ENCODE measurements around the gene SLC26A11.

The SLC26A11 gene

DNA sequence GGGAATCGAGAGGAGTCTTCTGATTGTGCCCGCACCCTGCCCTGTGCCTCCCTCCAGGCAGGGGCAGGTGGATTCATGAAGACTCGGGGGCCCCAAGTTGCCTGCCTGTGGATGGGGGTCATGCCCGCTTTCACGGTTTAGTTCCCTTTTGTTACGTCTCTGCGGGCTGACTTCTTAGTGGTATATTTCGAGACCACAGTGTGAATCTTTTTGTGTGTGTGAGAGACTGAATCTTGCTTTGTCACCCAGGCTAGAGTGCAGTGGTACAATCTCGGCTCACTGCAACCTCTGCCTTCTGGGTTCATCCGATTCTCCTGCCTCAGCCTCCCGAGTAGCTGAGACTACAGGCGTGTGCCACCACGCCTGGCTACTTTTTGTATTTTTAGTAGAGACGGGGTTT, 22.3 kb downstream of the SLC26A11 start:
- TF ChIP-seq, protein P1, sequence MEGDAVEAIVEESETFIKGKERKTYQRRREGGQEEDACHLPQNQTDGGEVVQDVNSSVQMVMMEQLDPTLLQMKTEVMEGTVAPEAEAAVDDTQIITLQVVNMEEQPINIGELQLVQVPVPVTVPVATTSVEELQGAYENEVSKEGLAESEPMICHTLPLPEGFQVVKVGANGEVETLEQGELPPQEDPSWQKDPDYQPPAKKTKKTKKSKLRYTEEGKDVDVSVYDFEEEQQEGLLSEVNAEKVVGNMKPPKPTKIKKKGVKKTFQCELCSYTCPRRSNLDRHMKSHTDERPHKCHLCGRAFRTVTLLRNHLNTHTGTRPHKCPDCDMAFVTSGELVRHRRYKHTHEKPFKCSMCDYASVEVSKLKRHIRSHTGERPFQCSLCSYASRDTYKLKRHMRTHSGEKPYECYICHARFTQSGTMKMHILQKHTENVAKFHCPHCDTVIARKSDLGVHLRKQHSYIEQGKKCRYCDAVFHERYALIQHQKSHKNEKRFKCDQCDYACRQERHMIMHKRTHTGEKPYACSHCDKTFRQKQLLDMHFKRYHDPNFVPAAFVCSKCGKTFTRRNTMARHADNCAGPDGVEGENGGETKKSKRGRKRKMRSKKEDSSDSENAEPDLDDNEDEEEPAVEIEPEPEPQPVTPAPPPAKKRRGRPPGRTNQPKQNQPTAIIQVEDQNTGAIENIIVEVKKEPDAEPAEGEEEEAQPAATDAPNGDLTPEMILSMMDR (IDR thresholded peaks at IDR 0.05): no peak

DNA sequence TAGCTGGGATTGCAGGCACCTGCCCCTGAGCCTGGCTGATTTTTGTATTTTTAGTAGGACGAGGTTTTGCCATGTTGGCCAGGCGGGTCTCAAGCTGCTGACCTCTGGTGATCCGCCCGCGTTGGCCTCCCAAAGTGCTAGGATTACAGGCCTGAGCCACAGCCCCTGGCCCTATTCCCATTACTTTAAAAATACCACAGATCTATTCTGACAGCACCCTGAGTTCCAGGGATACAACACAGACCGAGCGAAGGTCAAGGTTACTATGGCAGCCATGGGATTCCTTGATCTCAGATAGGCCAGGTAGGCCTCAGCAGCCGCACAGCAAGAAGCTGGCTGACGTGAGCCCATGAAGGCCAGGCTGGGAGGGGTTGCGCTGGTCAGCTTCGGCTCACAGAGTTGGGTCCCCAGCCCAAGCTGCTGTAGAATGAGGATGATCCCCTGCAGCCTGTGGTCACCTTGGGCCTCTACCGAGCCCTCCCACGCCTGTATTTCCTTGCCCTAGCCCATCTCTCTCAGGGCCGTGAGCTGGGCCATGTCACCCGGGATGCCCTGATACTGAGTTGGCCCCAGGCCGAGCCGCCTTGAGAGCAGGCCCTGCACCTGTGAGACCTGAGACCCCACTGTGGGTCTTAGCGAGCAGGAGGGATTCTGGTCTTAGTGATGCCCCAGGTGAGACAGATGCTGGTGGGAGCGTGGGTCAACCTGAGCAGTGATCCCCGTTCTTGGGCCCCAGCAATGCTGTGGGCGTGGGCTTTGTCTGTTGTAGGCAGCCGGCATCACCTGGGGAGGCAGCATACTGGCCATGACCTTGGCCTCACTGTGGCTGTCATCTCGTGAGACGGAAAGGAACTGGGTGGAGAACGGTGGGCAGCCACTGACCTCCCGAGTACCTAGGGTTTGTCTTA, 23.6 kb downstream of the SLC26A11 start:
- TF ChIP-seq, protein P1 (IDR thresholded peaks at IDR 0.05): no peak

DNA sequence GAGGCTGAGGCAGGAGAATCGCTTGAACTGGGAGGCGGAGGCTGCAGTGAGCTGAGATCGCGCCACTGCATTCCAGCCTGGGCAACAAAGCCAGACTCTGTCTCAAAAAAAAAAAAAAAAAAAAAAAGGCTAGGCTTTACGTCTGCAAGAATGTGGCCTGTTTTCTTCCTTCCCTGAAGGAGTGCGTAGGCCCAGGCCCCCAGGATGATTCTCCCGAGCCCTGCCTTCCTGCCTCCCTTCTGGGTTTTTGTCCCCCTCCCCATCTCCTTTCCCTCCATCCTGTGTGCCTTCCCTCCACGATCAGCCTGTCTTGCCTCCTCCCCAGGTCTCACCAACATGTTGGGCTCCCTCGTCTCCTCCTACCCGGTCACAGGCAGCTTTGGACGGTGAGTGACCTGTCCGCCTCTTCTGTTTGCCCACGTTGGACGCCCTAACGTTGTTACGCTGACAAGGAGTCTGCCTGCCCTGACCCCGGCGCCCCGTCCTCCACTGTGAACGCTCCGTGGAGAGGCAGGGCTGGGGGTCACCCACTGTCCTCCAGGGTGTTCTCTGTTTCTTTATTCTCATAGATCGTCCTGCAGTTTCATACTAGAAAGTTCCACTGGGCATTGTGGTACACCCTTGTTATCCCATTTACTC, 24.8 kb downstream of the SLC26A11 start:
- TF ChIP-seq, protein P1 (IDR thresholded peaks at IDR 0.05): no peak

DNA sequence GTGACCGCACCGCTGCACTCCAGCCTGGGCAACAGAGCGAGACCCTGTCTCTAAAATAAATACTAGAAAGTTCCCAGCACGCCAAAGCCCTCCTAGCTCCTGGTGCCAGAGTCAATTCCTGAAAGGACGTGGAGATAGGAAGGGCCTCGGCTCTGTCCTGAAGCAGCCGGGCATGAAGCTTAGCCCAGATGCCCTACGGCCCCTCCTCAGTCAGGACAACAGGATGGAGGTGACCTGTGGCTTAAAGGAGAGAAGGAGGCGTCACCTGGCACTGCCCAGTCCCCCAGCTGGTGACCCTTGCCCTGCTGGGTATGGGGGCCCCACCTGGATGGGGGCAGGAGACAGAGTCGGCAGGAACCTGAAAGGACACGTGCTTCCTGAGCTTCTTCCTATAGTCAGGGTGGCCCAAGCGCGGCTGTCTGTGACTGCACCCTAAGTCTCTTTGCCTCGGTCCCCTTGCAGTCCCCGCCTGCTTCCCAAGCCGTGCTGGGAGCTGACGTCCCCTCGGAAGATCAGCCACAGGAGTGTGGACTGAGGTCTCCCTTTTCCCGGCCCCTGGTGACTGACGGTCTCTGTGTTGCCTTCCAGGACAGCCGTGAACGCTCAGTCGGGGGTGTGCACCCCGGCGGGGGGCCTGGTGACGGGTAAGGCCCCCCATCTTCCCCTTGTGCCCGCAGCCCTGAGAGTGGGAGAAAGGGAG, 25.5 kb downstream of the SLC26A11 start:
- TF ChIP-seq, protein P1 (IDR thresholded peaks at IDR 0.05): no peak

DNA sequence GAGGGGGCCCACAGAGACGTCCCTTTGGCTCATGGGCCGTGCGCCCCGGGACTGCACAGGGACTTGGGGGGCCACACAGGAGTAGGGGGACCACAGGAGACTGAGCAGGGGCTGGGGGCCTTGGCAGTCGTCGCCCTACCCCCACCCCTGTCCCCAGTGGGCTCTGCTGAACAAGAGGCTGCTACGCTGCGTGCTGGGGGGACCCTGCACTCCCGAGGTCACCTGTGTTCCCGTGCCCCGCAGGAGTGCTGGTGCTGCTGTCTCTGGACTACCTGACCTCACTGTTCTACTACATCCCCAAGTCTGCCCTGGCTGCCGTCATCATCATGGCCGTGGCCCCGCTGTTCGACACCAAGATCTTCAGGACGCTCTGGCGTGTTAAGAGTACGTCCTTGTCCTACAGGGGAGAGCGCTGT, 26.0 kb downstream of the SLC26A11 start:
- TF ChIP-seq, protein P1 (IDR thresholded peaks at IDR 0.05): no peak

DNA sequence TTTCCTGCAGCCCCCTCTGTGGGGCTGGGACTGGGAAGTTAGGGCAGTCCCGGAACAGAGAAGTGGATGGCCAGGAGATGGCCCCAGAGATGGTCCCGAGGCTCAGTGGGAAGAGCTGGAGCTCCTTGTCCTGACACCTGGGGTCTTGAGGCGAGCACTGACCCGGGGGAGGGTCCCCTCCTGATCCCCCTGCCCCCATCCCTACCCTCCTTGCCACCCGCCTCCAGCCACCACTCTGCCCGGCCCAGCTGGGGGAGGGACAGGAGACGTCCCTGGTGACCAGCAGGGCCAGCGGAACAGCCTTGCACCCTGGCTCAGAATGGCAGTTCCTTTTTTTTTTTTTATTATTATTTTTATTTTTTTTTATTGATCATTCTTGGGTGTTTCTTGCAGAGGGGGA, 26.5 kb downstream of the SLC26A11 start:
- TF ChIP-seq, protein P1 (IDR thresholded peaks at IDR 0.05): no peak

DNA sequence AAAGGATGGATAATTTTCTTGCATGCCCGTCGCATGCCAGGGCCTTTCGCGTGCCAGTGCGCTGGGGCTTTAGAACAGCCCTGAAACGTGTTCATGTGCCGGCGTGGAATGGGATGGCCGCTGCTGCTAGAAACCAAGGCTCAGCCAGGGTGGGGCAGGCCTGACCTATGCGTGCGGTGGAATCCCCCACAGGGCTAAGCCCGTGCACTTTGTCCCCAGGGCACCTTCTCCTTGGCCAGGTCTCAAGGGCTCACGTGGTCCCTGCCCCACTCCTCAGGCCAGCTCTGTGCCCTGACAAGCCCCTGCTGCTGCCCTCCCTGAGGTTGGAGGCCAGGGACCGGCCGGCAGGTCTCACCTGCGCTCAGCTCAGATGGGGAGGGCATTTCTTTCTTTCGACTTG, 27.3 kb downstream of the SLC26A11 start:
- TF ChIP-seq, protein P1 (IDR thresholded peaks at IDR 0.05): no peak

Measured in LNCAP (cell line).